Vagina (tissue), 2 donors: Measurements from ENCODE around the gene KRTAP3-1. TPM values are rescaled to one million over a fixed set of nuclear protein-coding genes. Genes with fewer than 3 reads are reported as not detected.
A peak's percentile ranks its signal among the peaks of the same experiment; 100 is the strongest.
"Not testable (repeated sequence)": the region's sequence is repeated elsewhere in the genome, so short reads cannot be mapped to it uniquely, and the experiment has no call there.

ENCODE experiments used
- DNase-seq, 2 donors: peaks; one replicate each; pipeline ENCODE4 v3.0.0-alpha.2; 2017; ENCODE audit errors: extremely low spot score in 2 of 2
- H3K27ac ChIP-seq: fragments of 200-600 bp; sonication (generic); one replicate; pipeline ENCODE4 v1.5.1; 2019
- H3K27me3 ChIP-seq: fragments of 200-600 bp; sonication (generic); one replicate; pipeline ENCODE4 v1.5.1; 2019
- H3K36me3 ChIP-seq, 2 donors: fragments of 200-600 bp; sonication (generic); one replicate each; pipeline ENCODE4 v1.5.1; 2017 to 2019
- H3K4me1 ChIP-seq: fragments of 200-600 bp; sonication (generic); one replicate; pipeline ENCODE4 v1.5.1; 2019
- H3K4me3 ChIP-seq, 2 donors: fragments of 200-600 bp; sonication (generic); 1 replicate in 1 of 2; 2 replicates in 1 of 2; pipeline ENCODE4 v1.5.1; 2016 to 2019
- H3K9me3 ChIP-seq: fragments of 200-600 bp; sonication (generic); one replicate; pipeline ENCODE4 v1.5.1; 2019
- POLR2A ChIP-seq, 2 donors: fragments of 450-650 bp; IDR thresholded peaks; one replicate each; pipeline ENCODE4 v1.6.1; 2017; ENCODE audit warnings: antibody characterized with exemption in 2 of 2, mild to moderate bottlenecking in 2 of 2, moderate library complexity in 2 of 2
- POLR2AphosphoS5 ChIP-seq, 2 donors: sonication (generic); formaldehyde crosslinking; IDR thresholded peaks; one replicate each; pipeline ENCODE4 v1.9.0; 2017; ENCODE audit warnings: antibody characterized with exemption in 2 of 2, mild to moderate bottlenecking in 2 of 2, low read depth in 1 of 2; ENCODE audit not compliant: insufficient read depth in 1 of 2
- intact Hi-C: fragments of 100-400 bp; cut with DNase I; formaldehyde crosslinking; loops from one replicate; pipeline ENCODE4 v1.15.1; 2023
- total RNA-seq: library from RNA; depleted of rRNA; stranded (reverse); fragments of >200 nt; gene quantifications from one replicate; pipeline ENCODE4 v1.2.3, GENCODE V29; 2016
- TF ChIP-seq, protein P1 (sequence below), 3 experiments: fragments of 450-650 bp in 2 of 3; fragments of 200-600 bp in 1 of 3; sonication (generic) in 1 of 3; IDR thresholded peaks; one replicate each; pipeline ENCODE4 v1.5.1; 2017 to 2019; ENCODE audit warnings: antibody characterized with exemption in 3 of 3, mild to moderate bottlenecking in 2 of 3, moderate library complexity in 2 of 3

The KRTAP3-1 gene
- total RNA-seq, 1 donor from 2014 or later, result not detected

DNA sequence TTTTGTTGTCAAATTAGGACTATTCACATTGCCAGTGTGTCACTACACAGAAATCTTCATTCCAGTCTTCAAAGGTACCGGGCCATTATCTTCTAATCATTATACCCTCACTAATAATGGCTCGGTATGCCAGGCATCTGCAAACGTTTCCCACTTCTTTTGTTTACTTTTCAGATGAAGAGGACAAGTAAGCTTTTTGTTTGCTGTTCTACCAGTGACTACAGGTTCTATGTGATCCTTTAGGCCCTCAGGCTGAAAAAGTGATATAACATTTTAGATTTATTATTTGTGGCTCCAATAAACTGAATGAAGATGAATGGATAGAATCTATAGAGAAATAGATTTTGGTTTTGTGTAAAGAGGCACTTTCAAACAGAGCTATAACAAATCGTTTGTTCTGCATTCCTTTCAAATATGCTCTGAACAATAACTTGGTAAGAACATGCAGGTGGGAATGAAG, 403 bp upstream of the KRTAP3-1 start:
- no peak for TF ChIP-seq POLR2AphosphoS5 (IDR thresholded peaks at IDR 0.05; ENCODE audit: insufficient read depth in 1 of 2, low read depth in 1 of 2)
- no peak for TF ChIP-seq POLR2A (IDR thresholded peaks at IDR 0.05)
- TF ChIP-seq, protein P1, sequence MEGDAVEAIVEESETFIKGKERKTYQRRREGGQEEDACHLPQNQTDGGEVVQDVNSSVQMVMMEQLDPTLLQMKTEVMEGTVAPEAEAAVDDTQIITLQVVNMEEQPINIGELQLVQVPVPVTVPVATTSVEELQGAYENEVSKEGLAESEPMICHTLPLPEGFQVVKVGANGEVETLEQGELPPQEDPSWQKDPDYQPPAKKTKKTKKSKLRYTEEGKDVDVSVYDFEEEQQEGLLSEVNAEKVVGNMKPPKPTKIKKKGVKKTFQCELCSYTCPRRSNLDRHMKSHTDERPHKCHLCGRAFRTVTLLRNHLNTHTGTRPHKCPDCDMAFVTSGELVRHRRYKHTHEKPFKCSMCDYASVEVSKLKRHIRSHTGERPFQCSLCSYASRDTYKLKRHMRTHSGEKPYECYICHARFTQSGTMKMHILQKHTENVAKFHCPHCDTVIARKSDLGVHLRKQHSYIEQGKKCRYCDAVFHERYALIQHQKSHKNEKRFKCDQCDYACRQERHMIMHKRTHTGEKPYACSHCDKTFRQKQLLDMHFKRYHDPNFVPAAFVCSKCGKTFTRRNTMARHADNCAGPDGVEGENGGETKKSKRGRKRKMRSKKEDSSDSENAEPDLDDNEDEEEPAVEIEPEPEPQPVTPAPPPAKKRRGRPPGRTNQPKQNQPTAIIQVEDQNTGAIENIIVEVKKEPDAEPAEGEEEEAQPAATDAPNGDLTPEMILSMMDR (IDR thresholded peaks at IDR 0.05), result no peak
- H3K27ac ChIP-seq, result peak overlapping the region; percentile 20
- no peak for DNase-seq
- no peaks in the 10 kb centered on the region for H3K27me3 ChIP-seq
- no peaks in the 10 kb centered on the region for H3K9me3 ChIP-seq
- no peak overlapping the region for H3K4me3 ChIP-seq
- intact Hi-C loops, result no loop called here
- H3K36me3 ChIP-seq, result no peaks in the 10 kb centered on the region
- H3K4me1 ChIP-seq, result peaks cover 7% of the 10 kb centered on the region

DNA sequence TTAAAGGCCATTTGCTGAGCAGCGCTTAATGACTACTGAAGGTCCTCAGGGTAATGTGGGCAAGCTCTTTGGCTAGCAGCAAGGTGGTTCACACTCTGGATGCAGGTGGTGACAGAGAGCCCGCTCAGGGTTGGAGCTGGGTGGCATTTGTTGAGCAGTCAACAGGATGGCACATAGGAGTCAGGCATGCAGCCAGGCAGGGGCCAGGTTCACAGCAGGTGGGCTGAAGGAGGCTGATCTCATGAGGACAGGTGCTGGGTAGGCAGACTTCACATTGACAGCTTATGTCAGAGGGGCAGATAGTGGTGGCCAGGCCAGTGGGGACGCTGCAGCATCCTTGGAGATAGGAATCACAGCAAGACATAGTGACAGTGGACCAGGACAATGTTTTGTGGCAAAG, 4.5 kb downstream of the KRTAP3-1 start:
- H3K27me3 ChIP-seq, result no peaks in the 10 kb centered on the region
- intact Hi-C loops, result no loop called here
- TF ChIP-seq POLR2AphosphoS5 (IDR thresholded peaks at IDR 0.05; ENCODE audit: insufficient read depth in 1 of 2, low read depth in 1 of 2) (no peak), POLR2A (IDR thresholded peaks at IDR 0.05) (no peak)
- TF ChIP-seq, protein P1 (IDR thresholded peaks at IDR 0.05), result no peak
- H3K9me3 ChIP-seq, result no peaks in the 10 kb centered on the region
- DNase-seq, result no peak
- no peak overlapping the region for H3K27ac ChIP-seq
- no peak overlapping the region for H3K4me3 ChIP-seq
- H3K4me1 ChIP-seq, result no peaks in the 10 kb centered on the region
- H3K36me3 ChIP-seq, result no peaks in the 10 kb centered on the region

DNA sequence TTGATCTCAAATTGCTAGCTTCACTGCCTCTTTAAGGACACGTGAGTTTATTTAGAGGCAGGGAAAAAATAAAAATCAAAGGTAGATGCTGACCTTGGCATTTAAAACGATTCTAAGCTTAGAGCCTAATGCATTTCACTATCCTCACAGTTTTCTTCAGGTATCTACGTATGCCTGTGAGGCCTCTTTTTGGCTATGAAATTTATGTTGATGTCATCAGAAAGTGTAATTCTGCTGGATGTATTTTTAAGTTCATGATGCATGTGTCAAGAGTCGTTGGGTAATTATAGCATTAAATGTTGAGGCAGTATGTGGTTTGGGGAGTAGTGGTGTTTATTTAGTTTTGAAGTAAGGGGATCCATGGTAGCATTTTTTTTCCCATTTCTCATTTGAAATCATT, 5.0 kb downstream of the KRTAP3-1 start:
- Histone ChIP-seq H3K27me3 (no peaks in the 10 kb centered on the region), H3K9me3 (no peaks in the 10 kb centered on the region), H3K4me1 (no peaks in the 10 kb centered on the region), H3K27ac (no peak overlapping the region), H3K4me3 (no peak overlapping the region), H3K36me3 (no peaks in the 10 kb centered on the region)
- intact Hi-C loops, result no loop called here
- TF ChIP-seq POLR2AphosphoS5 (IDR thresholded peaks at IDR 0.05; ENCODE audit: insufficient read depth in 1 of 2, low read depth in 1 of 2) (no peak), POLR2A (IDR thresholded peaks at IDR 0.05) (no peak)
- TF ChIP-seq, protein P1 (IDR thresholded peaks at IDR 0.05), result no peak
- DNase-seq, result no peak

DNA sequence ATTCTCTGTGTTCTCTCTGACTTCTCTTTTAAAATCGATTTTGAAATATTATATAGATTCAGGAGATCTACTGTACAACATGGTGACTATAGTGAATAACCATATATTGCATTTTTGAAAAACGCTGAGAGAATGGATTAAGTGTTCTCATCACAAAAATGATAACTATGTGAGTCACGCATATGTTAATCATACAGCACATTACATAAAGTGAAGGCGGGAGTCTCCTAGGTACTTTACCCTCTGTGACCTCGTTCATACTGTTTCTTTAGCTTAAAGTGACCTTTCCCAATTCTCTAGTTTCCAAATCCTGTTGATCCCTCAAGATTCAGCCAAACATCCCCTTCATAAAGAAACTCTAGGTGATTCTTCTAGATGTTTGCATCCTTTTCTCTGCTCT, 6.1 kb downstream of the KRTAP3-1 start:
- no peak for TF ChIP-seq POLR2A (IDR thresholded peaks at IDR 0.05)
- peak in 1 of 2 donors; percentile 66 for TF ChIP-seq POLR2AphosphoS5 (IDR thresholded peaks at IDR 0.05; ENCODE audit: insufficient read depth in 1 of 2, low read depth in 1 of 2)
- H3K27ac ChIP-seq, result no peak overlapping the region
- DNase-seq, result no peak
- no peaks in the 10 kb centered on the region for H3K4me1 ChIP-seq
- H3K36me3 ChIP-seq, result no peaks in the 10 kb centered on the region
- no peak overlapping the region for H3K4me3 ChIP-seq
- intact Hi-C loops, result no loop called here
- no peaks in the 10 kb centered on the region for H3K27me3 ChIP-seq
- H3K9me3 ChIP-seq, result no peaks in the 10 kb centered on the region

DNA sequence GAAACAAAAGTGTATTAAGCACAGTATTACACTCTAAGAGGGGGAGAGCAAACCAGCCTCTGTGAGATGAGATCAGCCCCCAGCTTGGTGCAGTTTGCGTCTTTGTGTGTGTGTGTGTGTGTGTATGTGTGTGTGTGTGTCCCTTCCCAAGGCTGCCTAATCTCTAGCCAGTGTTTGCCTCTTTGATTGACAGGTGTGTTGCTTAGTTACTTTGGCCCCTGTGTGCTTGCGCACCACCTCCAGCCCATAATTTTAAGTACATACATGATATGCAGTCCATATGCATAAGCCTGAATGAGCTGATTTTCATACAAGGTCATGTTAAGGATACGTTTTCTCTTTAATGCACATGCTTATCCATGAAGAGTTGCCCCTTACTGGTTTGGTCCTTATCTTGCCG, 7.1 kb downstream of the KRTAP3-1 start:
- Histone ChIP-seq H3K4me3 (no peak overlapping the region), H3K9me3 (no peaks in the 10 kb centered on the region), H3K27me3 (no peaks in the 10 kb centered on the region), H3K4me1 (no peaks in the 10 kb centered on the region), H3K36me3 (no peaks in the 10 kb centered on the region), H3K27ac (no peak overlapping the region)
- intact Hi-C loops, result no loop called here
- no peak for DNase-seq
- TF ChIP-seq, protein P1 (IDR thresholded peaks at IDR 0.05), result no peak
- TF ChIP-seq POLR2A (IDR thresholded peaks at IDR 0.05) (no peak), POLR2AphosphoS5 (IDR thresholded peaks at IDR 0.05; ENCODE audit: insufficient read depth in 1 of 2, low read depth in 1 of 2) (no peak)

DNA sequence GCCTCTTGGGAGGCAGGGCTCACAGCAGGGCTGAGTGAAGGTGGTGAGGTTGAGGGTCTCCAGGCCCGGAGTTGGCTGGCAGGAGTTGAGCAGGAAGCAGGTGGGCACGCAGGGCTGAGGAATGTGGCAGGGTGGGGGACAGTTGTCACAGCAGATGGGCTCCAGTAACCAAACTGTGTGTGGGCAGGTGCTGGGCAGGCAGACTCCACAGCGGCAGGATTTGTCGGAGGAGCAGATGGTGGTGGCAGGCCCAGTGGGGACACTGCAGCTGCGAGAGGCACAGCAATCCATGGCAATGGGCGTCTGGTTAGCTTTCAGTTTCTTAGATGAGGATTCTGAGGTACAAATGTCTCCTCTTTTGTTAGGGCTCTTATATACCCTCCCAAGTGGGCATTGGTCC, 9.4 kb downstream of the KRTAP3-1 start, which contains the start of gene KRTAP3-2:
Gene KRTAP3-2, minus strand, starts transcription at position 344 of the 400 bp plus-strand sequence. Its CDS starts 53 bp downstream, at position 291.
- H3K4me1 ChIP-seq, H3K27me3 ChIP-seq, H3K9me3 ChIP-seq, H3K27ac ChIP-seq, DNase-seq, H3K4me3 ChIP-seq, H3K36me3 ChIP-seq, intact Hi-C loops: not testable (repeated sequence)
